ENCODE data around the gene LRFN3. TPM values are rescaled to one million over a fixed set of nuclear protein-coding genes. Genes with fewer than 3 reads are reported as not detected.
"Not testable (repeated sequence)": the region's sequence is repeated elsewhere in the genome, so short reads cannot be mapped to it uniquely, and the experiment has no call there.

Gene LRFN3
- total RNA-seq, 1 donor from 2014 or later, result 14.7 TPM

DNA sequence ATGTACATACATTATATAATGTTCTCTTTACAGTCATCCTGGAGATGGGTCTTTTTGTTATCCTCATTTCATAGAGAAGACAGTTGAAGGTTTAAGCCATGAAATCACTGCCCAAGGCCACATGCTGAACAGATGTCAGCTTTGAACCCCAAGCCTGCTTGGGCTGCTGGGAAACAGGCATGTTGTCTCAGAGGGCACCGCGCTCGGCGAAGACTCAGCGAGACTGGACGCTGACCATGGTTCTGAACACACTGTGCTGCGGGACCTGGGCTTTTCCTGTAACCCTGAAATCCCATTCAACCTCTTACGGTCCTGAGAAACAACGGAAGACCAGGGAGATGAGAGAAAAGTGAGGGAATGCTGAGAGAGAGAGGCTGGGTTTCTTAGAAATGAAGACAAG is 27.3 kb downstream of the LRFN3 start:
- intact Hi-C loops (cut with micrococcal nuclease), result no loop called here

DNA sequence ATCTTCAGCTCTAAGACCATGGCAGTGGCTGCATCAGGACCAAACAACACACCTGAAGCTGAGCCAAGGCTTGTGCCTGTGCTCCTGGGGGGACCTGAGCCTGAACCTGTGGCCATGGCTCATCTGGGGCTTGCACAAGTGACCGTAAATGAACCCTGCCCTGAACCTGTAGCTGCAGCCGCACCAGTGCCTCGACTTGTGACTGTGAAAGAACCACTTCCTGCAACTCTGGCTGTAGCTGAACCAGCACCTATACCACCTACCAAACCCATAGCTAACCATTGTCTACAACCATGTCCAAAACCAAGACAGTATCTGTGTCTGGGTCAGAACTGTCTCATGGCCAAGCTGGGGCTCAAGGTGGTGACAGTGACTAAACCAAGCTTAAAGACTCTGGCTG is 30.6 kb downstream of the LRFN3 start:
- intact Hi-C loops (cut with micrococcal nuclease), result no loop called here

DNA sequence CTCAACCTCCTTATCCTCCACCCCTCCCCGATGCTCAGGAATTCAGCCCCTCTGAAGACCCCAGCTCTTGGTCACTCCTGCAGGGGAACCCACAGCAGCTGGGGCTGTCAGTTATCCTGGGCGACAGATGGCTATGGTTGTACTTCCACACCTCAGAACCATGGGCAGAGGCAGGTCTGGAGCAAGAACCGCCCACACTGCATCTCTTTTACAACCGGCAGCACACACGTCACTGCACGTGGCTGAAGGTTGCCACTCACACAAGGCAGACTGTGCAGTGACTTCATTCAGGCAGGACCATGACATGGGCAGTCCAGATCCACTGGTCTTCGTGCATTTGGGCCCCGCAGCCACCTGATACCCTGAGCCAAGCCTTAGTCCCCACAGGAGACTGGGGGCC is 37.3 kb downstream of the LRFN3 start:
- intact Hi-C loops (cut with micrococcal nuclease), result no loop called here

DNA sequence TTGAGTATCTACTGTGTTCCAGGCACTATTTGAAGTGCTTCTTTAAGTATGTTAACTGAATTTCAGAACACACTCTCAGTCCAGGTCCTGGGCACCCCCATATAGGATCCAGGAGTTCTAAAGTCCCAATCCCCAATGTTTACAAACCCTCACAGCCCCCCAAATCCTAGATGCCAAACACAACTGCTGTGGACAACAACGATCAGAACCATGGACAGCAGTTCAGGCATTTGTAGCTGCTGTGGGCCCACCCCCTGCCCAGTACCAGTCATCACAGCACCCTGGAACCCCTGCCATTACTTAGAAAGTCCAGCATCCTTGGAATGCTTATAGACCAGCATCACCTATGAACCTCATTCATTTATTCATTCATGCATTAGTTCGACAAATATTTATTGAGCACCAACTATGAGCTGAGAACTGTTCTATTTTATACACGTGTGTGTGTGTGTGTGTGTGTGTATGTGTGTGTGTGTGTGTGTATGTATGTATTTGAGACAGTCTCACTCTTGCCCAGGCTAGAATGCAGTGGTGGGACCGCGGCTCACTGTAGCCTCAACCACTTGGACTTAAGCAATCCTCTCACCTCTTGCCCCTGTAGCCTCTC is 39.5 kb downstream of the LRFN3 start:
- intact Hi-C loops (cut with micrococcal nuclease), result no loop called here

DNA sequence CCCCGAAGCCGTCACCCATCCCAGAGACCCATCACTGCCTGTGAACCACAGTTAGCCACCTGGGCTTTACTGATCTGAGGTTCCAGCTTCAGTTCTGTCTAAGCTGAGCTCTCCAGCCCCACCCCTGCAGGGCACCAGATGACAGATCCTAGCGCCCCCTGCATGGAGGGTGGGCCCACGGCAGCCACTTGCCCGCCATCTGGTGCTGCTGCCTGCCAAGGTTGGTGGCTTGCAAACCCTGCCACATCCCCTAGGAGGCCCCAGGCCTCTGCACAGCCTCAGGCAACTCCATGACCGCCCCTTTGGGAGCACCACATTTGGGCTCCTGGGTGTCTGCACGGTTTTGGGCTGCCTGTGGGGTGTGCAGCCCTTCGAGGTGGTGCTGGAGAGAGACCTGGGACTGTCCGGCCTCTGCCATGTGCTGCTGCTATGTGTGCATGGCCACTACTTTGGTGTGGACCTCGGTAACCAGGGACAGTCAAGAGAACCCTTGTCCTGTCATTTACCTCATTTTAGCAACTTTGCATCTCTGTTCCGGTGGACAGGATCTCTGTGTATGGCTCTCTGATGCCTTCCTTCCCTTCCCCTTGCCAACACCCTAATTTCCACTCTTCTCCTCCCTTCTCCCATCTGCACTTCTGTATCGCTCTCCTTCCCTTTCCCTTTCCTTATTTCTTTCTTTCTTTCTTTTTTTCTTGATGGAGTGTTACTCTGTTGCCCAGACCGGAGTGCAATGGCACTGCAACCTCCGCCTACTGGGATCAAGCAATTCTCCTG is 41.5 kb downstream of the LRFN3 start:
- intact Hi-C loops (cut with micrococcal nuclease), result no loop called here

DNA sequence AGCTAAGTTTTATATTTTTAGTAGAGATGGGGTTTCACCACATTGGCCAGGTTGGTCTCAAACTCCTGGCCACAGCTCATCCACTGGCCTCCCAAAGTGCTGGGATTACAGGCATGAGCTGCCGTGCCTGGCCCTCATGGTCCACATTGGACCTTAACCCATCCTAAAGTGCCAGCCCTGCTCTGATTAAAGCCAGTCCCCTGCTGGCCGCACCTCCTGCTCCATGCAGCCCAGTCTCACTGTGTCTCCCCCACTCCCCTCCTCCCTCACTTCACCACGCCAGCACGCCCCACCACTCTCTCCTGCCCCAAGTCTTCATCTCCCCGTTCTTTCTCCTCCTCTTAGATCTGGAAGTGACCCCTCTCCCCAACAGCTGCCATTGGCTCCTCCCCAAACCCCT is 42.1 kb downstream of the LRFN3 start:
- intact Hi-C loops (cut with micrococcal nuclease), result no loop called here

DNA sequence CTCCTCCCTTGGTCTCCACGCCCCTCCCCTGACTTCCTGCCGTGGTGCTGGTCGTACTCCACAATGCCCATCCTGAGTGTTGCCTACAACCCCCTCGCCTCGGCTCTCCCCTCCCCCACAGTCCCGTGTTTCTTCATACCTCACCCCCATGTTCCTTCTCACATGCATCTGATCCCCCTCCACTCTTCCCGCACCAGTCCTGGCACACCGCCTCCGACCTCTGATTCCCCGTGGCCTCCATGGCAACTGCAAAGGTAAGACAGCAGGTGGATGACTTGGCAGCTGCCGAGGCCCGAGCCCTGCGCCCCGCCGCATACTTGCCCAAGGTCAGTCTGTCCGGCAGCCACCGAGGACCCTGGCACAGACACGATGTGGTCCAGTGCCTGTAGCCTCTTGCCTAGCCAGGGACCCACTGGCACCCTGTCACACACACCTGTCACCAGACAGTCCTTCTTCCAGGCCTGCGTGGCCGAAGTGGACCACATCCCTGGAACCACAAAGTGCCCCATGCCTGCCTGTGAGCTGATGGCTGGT is 42.7 kb downstream of the LRFN3 start:
- intact Hi-C loops (cut with micrococcal nuclease), result no loop called here

DNA sequence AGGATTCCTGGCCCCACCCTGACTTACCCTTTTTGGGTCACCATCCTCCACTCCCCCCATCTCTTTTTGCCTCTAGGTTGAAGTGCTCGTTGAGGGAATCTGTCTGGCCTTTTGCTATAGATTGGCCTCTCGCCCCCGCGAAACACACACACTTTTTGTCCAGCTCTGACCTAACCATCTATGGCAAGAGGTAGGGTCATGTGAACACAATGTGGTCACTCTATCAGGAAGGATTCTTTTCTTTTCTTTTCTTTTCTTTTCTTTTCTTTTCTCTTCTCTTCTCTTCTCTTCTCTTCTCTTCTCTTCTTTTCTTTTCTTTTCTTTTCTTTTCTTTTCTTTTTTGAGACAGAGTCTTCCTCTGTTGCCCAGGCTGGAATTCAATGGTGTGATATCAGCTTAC is 44.8 kb downstream of the LRFN3 start:
- intact Hi-C loops (cut with micrococcal nuclease), result not testable (repeated sequence)

DNA sequence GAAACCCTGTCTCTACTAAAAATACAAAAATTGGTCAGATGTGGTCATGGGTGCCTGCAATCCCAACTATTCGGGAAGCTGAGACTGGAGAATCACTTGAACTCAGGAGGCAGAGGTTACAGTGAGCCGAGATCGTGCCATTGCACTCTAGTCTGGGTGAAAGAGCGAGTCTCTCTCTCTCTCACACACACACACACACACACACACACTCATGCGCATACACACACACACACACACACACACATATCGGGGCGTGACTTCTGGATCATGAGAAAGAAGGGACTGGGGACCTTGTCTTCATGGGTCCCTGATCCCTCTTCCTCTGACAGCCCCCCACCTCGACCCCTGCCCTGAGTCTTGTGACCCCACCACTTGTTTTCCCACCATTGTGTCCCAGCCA is 47.0 kb downstream of the LRFN3 start:
- intact Hi-C loops (cut with micrococcal nuclease), result no loop called here

DNA sequence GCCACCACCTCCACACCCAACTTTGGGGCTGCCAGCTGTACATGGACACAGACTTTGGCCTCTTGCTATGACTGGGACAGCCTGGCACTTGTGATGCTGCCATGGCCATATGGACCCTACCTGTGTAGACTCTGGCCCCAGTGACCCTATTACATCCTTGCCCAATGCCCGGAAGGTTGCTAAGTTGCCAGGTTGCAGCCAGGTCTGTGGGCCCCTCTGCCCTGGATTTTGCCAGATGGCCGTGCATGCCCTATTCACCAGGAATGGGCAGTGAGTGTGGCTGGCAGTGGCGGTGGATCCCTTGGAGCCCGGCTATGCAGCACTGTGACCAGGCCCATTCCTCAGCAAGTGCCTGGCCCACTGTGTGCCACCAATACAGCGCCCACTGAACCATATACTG is 49.9 kb downstream of the LRFN3 start:
- intact Hi-C loops (cut with micrococcal nuclease), result no loop called here

DNA sequence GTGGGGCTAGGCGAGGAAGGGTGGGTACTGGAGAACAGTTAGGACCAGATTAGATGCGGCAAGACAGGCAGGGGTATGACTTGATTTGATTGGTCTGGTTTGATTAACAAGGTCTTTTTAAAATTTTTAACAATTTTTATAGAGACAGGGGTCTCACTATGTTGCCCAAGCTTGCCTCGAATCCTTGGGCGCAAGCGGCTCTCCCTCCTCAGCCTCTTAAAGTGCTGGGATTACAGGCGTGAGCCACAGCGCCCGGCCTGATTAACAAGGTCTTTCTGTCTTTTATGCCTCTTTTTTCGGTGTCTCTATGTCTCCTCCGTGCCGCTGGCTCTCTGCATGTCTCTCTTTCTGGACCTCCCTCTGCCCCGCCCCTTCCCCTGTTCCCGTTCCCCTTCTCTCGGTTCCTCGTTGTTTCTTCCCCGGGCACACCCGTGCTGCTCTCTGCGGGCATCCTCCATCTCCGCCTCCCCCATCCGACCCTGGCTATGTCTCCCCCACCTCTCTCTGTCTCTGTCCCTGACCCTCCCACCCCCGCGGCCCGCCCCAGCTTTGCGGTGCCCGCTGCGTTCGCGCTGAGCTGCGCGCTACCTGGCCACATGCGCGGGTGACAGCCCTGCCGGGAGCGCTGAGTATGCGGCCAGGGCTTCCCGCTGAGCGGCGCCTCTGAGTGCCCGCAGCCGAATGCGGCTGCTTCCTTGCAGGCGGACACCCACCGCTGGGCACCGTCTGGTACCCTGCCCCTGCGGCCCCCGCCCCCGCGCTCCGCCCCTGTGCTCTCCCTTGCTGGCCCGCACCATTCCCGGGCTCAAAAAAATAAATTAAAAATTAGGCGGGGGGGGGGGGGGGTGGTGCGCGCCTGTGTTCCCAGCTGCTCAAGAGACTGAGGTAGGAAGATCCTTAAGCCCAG is 50.7 kb downstream of the LRFN3 start:
- intact Hi-C loops (cut with micrococcal nuclease), result no loop called here

DNA sequence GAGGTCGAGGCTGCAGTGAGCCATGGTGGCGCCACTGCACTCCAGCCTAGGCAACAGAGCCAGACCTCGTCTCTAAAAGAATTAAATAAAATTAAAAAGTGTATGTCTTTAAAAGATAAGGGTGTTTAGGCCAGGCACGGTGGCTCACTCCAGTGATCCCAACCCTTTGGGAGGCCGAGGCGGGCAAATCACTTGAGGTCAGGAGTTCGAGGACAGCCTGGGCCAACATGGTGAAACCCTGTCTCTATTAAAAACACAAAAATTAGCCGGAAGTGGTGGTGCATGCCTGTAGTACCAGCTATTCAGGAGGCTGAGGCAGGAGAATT is 51.4 kb downstream of the LRFN3 start:
- intact Hi-C loops (cut with micrococcal nuclease), result no loop called here

DNA sequence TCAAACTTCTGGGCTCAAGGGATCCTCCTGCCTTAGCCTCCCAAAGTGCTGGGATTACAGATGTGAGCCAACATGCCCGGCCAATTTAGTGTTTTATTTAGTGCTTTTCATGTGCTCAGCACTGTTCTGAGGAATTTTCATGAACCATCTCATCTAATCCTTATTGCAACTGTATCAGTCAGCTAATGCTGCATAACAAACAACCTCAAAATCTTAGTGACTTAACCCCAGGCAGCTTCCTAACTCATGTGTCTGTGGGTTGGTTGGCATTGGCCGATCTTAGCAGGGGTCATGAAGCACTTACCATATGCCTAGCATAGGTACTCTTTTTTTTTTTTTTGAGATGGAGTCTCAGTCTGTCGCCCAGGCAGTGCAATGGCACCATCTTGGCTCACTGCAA is 52.6 kb downstream of the LRFN3 start:
- intact Hi-C loops (cut with micrococcal nuclease), result no loop called here

DNA sequence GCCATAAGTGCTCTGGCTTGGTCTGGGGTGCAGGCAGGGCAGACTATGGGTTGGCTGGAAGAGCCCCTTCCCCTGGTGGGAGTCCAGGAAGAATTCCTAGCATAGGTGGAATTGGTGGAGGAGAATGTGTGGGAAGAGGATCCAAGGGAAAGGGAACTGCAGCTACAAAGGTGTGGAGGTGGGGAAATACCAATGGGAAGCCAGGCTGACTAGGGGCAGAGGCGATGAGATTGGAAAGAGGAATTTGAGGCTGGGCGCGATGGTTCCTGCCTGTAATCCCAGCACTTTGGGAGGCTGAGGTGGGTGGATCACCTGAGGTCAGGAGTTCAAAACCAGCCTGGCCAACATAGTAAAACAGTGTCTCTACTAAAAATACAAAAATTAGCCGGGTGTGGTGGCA is 54.0 kb downstream of the LRFN3 start:
- intact Hi-C loops (cut with micrococcal nuclease), result loop anchor here (10.0 kb wide), 1 partner anchor 445 kb away; the partner anchor contains the start of gene TMEM147

DNA sequence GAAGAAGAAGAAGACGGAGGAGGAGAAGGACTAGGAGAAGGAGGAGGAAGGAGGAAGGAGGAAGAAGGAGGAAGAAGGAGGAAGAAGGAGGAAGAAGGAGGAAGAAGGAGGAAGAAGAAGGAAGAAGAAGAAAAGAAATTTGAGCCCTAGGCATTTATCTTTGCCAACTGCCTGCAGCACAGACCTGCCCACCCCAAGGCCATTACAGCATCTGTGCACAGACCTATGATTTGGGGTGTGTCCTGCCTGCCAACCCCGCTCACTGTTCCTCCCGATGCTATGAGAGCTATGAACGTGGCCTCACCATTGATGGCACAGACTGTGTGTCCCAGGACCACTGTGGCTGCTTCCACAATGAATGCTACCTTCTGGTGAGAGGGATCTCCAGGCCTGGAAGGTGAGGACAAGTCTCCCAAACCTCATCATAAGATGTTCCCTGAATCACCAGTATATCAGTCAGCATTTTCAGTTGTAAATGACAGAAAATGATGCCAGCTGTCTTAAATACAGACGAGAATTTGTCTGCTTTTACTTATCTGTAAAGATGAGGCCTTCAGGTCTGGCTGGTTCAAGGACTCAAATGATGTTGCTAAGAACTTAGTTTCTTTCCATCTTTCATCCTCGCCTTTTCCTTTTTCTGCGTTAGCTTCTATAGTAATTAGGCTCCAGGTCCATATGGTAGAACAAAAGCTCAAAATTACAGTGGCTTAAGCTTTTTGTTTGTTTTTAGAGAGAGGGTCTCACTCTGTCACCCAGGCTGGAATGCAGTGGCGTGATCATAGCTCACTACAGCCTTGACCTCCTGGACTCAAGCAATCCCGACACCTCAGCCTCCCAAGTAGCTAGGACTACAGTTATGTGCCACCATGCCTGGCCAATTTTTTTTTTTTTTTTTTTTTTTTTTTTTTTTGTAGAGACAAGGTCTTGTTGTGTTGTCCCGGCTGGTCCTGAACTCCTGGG is 54.9 kb downstream of the LRFN3 start:
- intact Hi-C loops (cut with micrococcal nuclease), result loop anchor here (10.0 kb wide), 1 partner anchor 446 kb away; the partner anchor contains the start of gene TMEM147

DNA sequence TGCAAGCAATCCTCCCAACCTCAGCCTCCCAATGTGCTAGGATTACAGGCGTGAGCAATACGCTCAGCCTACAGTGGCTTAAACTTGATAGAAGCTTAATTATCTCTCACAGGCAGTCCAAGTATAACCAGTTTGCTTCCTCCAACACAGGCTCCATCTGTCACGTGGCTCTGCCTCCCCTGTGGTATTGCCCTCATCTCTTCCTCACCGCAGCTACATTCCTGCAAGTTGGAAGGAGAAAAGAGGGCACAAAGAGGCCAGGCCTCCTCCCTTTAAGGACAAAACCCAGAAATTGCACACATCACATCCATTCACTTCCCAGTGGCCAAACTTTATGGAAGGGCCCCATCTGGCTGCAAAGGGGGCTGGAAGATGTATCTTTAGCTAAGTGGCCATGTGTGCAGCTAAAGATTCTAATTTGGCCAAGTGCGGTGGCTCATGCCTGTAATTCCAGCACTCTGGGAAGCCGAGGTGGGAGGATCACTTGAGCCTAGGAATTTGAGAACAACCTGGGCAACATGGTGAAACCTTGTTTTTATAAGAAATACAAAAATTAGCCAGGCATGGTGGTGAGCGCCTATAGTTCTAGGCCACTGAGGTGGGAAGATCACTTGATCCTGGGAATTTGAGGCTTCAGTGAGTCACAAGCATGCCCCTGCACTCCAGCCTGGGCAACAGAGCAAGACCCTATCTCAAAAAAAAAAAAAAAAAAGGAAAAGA is 55.7 kb downstream of the LRFN3 start:
- intact Hi-C loops (cut with micrococcal nuclease), result loop anchor here (10.0 kb wide), 1 partner anchor 447 kb away; the partner anchor contains the start of gene TMEM147

DNA sequence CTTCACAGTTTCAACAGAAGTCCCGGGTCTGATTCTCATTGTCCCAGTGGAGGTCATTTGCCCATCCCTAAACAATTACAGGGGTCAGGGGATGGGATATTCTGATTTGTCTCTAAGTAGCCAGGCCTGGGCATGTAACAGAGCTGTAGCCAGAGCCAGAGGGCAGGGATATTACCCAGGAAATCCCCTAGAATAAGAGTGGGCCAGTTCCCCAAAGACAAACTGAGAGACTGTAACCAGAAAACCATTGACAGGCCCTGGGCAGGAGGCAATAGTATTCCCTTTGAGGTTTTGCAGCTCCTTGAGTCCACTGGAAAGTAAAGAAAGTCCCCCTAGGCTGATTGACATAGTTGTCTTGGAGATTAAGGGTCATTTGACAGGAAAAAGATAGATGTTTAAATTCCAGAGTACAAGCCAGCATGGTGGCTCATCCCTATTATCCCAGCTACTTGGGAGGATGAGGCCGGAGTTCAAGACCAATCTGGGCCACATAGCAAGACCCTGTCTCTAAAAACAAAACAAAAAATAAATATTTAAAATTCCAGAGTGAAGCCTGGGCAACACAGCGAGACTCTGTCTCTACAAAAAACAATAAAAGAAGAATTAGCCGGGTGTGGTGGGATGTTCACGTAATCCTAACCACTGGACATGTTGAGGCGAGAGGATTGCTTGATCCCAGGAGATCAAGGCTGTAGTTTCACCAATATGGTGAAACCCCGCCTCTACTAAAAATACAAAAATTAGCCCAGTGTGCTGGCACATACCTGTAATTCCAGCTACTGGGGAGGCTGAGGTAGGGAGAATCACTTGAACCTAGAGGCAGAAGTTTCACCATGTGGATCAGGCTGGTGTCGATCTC is 57.0 kb downstream of the LRFN3 start:
- intact Hi-C loops (cut with micrococcal nuclease), result loop anchor here (10.0 kb wide), 1 partner anchor 448 kb away; the partner anchor contains the start of gene TMEM147

DNA sequence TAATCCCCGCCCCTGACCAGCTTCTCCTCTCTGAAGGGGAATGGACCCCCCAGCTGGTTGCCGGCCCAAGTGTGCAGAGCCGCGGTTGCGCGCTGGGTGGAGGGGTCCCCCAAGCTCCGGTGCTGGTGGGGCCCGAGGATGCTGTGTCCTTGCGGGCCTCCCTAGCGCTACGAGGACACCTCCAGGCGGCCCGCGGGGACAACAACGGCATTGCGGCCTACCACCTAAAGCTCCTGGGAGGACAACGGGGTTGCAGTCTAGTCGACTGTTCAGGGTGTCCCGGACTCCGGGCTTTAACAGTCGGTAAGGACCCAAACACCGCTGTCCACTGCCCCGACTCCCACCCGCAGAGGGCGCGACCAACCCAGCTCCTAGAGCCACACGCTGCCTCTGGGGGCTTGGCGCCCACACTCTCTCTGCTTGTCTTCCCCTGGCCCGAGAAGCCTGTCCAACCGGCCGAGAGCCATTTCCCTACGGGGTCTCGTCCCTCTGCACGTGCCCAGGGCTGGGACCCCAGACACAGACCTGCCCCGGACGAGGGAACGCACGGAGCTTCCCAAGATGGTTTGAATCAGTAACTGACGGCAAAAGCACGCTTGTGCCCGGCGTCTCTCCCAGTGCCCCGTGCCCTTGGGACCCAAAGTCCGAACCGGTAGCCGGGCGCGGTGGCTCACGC is 57.9 kb downstream of the LRFN3 start:
- intact Hi-C loops (cut with micrococcal nuclease), result loop anchor here (10.0 kb wide), 1 partner anchor 449 kb away; the partner anchor contains the start of gene TMEM147

All from T-helper 1 cell treated with Interleukin-12 subunit alpha and Interleukin-12 subunit beta and Interleukin-4 antibody, amounts not matched to agents 30 ng/mL and 1 ng/mL, for 36 hours (primary cell).